GM11168 (cell line): Measurements from ENCODE around the gene AIRE.

Experiments
- in situ Hi-C: fragments of 300-500 bp; cut with MboI; formaldehyde crosslinking; loops from one replicate; pipeline ENCODE4 v1.12.0; 2022; ENCODE audit warnings: low sequenced_read_pairs; ENCODE audit not compliant: unreplicated experiment

Gene AIRE

DNA sequence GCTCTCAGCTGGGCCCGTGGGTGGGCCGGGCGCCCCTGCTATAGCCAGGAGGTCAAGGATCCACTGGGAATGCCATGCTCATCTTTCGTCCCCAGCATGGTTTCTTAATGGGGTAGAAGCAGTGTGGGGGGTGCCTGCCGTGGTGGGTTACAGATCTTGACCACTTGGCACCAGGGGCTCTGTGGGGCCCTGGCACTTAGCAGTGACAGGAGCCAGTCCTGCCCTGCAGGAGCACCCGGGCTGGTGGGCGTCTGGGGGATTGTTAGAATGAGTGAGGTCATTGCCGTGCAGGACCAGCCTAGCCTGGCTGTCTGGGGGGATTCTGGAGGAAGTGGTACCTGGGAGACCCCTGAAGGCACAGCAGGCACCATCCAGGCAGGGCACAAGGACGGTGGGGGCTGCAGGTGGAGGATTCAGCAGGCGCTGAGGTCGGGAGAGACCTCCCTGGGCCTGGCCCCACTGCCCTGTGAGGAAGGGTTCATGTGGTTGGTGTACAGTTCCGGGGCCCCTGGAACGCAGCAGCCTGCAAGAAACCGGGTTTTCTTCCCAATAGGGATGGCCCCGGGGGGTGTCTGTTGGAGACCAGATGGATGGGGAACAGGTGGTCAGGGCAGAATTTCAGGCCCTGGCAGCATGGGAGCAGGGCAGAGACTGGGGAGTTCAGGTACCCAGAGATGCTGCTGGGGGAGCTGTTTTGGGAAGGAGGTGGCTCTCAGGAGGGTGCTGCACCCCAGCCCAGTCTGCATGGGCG, 4.8 kb downstream of the AIRE start:
- in situ Hi-C loops, result loop anchor here (25.0 kb wide), 1 partner anchor 153 kb away; the partner anchor contains the start of gene GATD3

DNA sequence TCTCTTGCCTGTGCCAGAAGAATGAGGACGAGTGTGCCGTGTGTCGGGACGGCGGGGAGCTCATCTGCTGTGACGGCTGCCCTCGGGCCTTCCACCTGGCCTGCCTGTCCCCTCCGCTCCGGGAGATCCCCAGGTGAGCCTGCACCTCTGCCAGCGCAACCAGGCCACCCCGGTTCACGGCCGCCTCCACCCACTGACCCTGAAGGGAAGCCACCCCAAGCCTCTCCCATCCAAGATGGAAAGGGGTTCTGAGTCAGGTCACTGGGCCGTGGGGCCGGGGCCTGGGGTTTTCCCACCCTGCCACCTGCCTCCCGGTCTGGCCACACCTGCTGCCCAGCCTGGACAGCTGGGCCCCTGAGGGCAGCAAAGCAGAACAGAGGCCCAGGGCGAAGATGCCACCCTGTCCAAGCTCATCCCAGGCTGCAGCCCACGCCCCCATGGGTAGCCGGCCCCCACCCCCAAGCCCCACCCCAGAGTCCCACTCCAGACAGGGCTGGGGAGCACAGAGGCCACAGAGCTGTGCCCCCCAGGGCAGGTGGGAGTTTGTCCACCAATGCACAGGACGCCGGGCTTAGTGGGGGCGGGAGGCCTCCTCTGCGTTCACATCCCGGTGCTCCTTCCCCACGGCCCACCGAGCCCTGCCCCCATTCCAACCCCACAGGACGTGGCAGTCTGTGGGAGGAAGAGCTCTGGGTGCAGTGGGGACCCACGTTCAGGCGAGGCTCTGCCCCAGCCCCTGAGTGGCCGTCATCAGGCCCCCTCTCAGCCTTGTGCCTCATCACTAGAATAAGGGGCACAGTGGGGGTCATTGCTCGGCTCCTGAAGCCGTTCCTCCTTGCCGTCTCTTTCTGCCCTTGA, 5.6 kb downstream of the AIRE start:
- in situ Hi-C loops, result loop anchor here (25.0 kb wide), 1 partner anchor 154 kb away; the partner anchor contains the start of gene GATD3

DNA sequence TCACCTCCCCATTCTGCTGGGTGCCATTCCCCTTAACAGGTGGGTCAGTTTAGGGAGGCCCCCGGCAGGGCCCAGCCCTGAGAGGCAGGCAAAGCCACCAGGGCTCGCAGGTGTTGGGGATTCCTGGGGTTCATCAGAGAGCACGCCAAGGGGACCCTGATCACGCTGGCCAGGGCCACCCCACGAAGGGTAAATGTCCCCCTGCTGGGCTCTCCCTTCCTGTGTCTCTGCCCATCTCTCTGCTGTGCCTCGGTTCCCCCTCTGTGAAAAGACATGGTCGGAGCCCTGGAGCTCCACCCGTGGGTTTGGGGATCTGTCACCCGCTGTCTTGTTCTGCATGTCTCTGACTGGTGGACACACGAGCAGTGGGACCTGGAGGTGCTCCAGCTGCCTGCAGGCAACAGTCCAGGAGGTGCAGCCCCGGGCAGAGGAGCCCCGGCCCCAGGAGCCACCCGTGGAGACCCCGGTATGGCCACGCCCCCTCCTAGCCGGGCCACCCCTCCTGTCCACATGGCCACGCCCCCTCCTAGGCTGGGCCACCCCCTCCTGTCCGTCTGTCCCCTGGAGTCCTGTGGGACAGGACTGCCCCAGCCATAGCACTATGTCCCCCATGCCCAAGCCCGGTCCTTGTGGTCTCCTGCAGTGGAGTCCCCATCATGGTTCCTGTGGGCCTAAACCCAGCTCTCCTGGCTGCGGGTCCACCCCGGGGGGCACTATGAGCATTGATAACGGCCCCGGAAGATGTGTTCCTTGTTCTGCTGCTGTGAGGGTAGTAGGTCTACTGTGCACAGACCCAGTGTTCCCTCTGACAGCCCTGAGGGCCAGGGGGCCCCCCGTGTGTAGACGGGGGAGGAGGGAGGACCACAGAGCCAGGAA, 6.5 kb downstream of the AIRE start:
- in situ Hi-C loops, result loop anchor here (25.0 kb wide), 1 partner anchor 155 kb away; the partner anchor contains the start of gene GATD3

DNA sequence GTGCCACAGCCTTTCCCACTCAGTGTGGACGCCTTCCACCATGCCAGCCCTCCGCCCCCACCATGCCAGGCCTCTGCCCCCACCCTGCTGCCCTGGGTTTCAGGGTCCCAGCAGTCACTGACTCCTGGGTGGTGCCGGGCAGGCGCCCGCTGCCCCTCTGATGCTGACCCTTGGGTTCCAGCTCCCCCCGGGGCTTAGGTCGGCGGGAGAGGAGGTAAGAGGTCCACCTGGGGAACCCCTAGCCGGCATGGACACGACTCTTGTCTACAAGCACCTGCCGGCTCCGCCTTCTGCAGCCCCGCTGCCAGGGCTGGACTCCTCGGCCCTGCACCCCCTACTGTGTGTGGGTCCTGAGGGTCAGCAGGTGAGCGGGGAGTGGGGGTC, 7.1 kb downstream of the AIRE start:
- in situ Hi-C loops, result loop anchor here (25.0 kb wide), 1 partner anchor 156 kb away; the partner anchor contains the start of gene GATD3

DNA sequence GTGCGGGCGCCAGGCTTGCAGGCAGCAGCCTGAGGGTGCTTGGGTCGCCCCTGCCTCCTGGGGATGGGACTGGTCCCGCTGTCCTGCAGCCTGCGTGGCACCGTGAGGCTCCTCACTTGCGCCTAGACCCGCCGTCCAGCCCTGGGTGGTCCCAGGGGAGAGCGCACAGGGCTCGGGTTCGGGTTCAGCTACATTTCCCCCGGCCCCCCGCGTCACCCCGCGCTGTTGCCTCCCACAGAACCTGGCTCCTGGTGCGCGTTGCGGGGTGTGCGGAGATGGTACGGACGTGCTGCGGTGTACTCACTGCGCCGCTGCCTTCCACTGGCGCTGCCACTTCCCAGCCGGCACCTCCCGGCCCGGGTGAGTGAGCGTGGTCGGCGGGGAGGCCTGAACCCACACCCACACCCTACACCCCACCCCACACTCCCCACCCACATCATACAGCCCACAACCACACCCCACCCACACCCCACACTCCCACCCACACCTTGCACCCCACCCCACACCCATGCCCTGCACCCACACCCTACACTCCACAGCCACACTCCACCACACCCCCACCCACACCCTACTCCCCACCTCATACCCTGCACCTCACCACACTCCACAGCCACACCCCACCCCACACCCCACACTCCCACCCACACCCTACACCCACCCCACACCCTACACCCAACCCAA, 8.0 kb downstream of the AIRE start:
- in situ Hi-C loops, result loop anchor here (25.0 kb wide), 1 partner anchor 156 kb away; the partner anchor contains the start of gene GATD3

DNA sequence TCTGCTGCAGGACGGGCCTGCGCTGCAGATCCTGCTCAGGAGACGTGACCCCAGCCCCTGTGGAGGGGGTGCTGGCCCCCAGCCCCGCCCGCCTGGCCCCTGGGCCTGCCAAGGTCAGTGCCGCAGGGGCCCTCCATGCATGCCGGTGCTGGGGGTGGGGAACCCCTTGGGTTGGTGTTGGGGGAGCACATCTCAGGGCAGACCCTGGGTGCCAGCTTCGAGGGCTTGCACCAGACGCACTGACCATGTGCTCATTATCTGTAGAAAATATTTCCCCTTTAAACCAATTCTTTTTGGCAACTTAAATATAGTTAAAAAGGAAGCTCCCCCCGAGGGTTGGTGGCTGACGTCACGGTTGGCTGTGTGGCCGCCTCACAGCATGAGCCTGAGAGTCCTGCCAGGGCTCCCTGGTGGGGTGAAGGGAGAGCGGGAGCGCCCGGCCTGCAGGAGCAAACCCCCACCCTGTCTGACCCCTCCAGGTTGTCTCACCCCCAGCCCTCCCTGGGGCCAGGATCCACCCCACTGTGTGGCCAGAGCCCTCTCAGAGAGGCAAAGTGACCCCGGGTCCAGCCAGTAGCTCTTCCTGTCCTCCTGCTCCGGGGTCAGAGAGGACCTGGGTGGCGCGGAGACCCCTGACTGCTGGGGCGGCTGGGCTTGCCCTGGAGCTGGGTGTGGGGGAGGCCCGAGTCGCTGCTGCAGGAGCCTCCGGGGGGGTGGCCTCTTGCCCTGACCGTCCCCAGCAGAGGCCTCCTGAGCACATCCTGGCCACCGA, 8.9 kb downstream of the AIRE start:
- in situ Hi-C loops, result loop anchor here (25.0 kb wide), 1 partner anchor 157 kb away; the partner anchor contains the start of gene GATD3

DNA sequence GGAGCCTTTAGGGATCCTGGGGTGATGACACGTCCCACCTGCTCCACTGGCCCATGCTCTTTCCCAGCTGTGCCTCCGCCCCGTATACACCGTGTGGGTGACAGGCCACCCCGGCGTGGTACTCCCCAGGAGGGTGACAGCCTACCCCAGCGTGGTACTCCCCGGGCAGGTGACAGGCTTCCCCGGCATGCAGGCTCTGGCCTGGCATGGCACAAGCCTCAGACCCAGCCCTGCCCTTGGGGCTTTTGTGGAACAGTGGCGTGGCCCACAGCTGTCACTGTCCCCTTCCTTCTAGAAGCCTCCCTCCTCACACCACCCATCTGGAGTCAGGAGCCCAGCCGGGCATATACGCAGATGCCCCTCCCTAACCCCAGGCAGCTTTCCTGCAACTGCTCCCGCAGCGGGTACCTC, 9.5 kb downstream of the AIRE start:
- in situ Hi-C loops, result loop anchor here (25.0 kb wide), 1 partner anchor 158 kb away; the partner anchor contains the start of gene GATD3

DNA sequence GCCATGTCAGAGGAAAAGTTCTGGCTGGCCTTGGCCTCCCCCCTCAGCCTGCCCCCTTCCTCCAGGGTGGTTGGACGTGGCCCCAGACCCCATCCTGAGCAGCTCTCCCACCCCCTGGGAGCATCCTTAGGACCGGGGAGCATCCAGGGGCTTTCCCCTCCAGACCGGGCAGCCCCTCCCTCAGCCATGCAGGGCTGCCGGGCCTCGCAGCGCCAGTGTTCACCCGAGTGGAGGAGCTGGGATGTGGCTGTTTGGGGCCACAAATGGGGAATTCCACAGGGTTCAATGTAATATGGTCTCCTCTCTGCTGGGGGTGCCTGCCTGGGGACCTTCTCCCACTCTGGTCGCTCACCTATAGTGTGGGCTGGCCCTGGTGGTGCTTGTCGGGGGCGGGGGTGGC, 10.0 kb downstream of the AIRE start:
- in situ Hi-C loops, result loop anchor here (25.0 kb wide), 1 partner anchor 158 kb away; the partner anchor contains the start of gene GATD3

DNA sequence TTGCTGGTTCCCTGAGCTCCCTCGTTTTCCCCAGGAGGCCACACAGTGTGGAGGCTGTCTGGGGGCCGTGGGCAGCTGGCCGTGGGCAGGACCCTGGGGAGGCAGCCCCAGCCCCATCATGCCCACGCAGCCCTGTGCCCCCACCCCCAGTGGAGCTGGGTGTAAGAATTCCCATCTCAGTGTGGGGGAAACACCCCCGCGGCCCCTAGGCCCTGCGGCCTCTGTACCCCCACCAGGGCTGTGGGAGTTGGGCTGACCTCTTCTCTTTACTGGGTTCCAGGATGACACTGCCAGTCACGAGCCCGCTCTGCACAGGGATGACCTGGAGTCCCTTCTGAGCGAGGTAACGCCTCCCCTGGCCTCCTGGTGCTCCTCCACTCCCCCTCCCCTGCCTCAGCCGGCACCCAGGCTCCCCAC, 10.4 kb downstream of the AIRE start:
- in situ Hi-C loops, result loop anchor here (25.0 kb wide), 1 partner anchor 159 kb away; the partner anchor contains the start of gene GATD3

DNA sequence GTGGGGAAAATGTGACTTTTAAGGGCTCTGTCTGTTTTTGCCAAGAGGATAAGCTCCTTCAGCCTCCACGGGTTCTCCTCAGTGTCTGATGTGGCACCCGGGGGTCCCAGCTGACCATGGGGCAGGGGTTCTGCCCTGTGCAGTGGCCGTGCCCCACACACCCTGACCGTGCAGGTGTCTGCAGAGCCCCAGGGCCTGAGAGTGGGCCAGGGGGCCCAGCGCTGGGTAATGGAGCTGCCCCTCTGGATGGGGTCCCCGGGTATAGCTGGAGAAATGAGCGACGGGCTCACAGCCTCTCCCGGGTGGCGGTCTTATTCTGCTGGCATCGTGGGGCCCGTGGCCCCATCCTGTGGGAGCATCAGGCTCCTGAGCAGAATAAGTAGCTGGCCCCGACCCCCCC, 11.2 kb downstream of the AIRE start:
- in situ Hi-C loops, result loop anchor here (25.0 kb wide), 1 partner anchor 160 kb away; the partner anchor contains the start of gene GATD3

DNA sequence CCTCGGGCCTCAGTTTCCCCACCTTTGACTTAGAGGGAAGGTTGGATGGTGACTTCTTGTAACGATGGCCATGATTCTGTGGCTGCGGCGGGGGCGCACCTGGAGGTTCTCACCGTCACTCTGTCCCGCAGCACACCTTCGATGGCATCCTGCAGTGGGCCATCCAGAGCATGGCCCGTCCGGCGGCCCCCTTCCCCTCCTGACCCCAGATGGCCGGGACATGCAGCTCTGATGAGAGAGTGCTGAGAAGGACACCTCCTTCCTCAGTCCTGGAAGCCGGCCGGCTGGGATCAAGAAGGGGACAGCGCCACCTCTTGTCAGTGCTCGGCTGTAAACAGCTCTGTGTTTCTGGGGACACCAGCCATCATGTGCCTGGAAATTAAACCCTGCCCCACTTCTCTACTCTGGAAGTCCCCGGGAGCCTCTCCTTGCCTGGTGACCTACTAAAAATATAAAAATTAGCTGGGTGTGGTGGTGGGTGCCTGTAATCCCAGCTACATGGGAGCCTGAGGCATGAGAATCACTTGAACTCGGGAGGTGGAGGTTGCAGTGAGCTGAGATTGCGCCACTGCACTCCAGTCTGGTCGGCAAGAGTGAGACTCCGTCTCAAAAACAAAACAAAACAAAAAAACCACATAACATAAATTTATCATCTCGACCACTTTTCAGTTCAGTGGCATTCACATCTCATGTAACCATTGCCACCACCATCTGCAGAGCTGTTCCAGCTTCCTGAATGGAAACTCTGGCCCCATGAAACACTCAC, 12.0 kb downstream of the AIRE start:
- in situ Hi-C loops, result loop anchor here (25.0 kb wide), 1 partner anchor 160 kb away; the partner anchor contains the start of gene GATD3

DNA sequence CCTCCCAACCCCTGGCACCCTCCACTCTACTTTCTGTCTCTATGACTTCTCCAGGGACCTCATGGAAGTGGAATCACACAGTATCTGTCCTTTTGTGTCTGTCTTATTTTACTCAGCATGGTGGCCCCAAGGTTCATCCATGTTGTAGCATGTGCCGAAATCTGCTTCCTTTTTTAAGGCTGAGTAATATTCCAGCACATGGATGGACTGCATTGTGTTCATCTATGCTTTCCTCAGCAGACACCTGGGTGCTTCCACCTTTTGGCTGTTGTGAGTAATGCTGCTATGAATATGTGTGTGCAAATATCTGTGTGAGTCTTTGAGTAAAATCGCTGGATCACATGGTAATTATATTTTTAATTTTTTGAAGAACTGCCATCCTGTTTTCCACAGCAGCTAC, 12.6 kb downstream of the AIRE start:
- in situ Hi-C loops, result loop anchor here (25.0 kb wide), 1 partner anchor 161 kb away; the partner anchor contains the start of gene GATD3

DNA sequence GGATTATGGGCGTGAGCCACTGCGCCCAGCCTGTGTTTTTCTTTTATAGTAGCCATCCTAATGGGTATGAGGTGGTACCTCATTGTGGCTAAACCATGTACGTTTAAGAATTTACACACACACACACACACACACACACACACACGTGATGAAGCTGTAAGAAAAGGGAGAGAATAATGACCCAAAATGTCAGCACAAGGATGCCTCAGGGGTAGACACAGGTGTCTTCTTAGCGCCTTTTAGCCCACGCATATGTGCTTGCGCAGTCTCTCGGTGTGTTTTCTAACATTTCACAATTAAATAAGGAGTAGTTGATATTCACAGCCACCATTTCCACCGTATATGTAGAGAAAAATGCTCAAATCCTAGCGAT, 13.4 kb downstream of the AIRE start:
- in situ Hi-C loops, result loop anchor here (25.0 kb wide), 1 partner anchor 162 kb away; the partner anchor contains the start of gene GATD3

DNA sequence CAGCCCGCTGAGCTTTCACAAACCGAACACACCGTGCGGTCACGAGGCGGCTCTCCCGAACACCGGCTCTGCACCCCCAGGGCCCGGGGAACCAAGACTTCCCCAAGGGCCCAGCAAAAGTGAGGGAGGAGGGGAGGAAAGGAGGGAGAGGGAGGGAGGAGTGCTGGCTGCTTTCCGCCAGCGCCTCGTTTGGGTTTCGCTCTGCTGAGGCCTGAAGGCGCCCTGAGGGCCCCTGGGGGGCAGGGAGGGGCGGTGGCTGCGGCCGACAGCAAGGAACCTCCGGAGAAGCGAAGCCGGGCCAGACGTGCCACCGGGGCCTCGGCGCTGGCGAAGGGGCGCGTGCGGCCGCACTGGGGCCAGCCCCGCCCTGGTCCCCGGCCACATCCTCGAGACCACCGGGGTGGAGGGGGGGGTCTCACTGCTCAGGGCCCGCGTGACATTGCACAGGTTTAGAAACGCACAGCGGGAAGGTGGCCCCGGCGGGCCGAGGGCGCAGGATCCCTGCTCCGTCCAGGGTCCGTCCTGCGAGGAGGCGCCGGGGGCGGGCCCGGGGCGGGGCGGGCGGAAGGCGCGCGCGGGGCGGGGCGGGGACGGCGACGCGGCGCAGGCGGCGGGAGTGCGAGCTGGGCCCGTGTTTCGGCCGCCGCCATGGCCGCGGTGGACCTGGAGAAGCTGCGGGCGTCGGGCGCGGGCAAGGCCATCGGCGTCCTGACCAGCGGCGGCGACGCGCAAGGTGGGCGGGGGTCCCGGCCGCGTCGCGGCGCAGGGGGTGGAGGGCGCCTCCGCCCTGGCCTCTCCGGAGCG, 14.0 kb downstream of the AIRE start, which contains the start of gene PFKL:
Gene PFKL (plus strand): TSS at position 596 of the 804 bp plus-strand sequence. CDS start 53 bp downstream, at position 649.
- in situ Hi-C loops, result loop anchor here (25.0 kb wide), 1 partner anchor 162 kb away; the partner anchor contains the start of gene GATD3

DNA sequence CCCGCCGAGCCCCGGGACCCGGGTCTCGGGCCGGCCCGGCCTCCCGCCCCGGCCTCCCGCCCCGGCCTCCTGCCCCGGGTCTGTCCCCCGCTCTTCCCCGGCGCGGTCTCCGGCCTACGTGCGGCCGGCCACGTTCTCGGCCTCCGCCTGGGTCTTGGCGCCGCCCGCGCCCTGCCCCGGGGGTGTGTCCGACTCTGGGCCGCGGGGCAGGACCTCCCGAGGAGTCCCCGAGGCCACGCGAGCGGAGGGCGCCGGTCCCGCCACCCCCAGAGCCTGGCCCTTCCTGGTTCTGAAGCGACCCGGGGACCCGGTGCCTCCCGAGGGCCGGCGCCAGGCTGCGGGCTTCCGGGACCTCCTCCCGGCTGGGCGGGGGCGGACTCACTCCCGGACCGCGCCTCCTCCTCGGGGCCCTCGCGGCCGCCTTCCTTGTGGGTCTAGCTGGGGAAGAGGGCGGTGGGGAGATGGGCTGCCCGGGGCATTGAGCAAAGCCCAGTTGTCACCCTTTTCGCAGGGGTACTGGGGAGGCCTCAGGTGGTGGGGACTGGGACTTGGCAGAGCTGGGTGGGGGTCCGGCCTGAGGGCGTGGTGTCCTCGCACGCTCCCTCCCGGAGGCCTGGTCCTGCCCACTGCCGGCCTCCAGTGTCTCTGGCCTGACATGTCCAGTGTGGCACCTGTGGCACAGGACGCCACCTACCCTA, 14.7 kb downstream of the AIRE start:
- in situ Hi-C loops, result no loop called here

DNA sequence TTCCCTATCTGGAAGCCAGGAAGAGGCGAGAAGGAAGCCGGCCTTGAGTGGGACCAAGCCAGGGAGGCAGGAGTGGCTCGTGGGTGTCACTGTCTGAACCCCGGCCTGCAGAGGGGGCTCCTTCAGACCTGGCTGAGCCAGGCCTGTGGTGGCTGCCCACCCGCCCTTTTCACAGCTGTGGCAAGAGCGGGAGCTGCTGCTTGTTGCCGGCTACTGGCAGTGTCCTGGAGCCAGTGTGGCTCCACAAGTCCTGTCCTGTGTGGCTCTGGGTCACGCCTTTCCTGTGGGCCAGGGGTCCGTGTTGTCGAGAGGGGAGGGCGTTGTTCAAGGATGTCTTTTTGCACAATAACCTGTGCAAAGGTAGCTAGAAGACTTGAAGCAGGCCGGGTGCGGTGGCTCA, 15.5 kb downstream of the AIRE start:
- in situ Hi-C loops, result no loop called here
